Transverse colon (tissue), 4 donors: Measurements from ENCODE around the gene RSU1. TPM values are rescaled to one million over a fixed set of nuclear protein-coding genes. Genes with fewer than 3 reads are reported as not detected.

Experiments used
- DNase-seq: peaks from one replicate; pipeline ENCODE4 v3.0.0-alpha.2; 2019
- H3K27ac ChIP-seq, 4 donors: fragments of 200-600 bp; sonication (generic); 2 replicates each; pipeline ENCODE4 v1.5.1; 2016 to 2018; ENCODE audit warnings: inconsistent platforms in 4 of 4
- H3K27me3 ChIP-seq: fragments of 200-600 bp; sonication (generic); 2 replicates; pipeline ENCODE4 v1.5.1; 2017; ENCODE audit warnings: inconsistent platforms
- H3K36me3 ChIP-seq, 4 donors: fragments of 200-600 bp; sonication (generic); 2 replicates each; pipeline ENCODE4 v1.5.1; 2017 to 2019; ENCODE audit warnings: inconsistent platforms in 4 of 4
- H3K4me1 ChIP-seq, 4 donors: fragments of 200-600 bp; sonication (generic); 2 replicates each; pipeline ENCODE4 v1.5.1; 2017 to 2020; ENCODE audit warnings: inconsistent platforms in 4 of 4
- H3K4me3 ChIP-seq, 4 donors: fragments of 200-600 bp; sonication (generic); 1 replicate in 1 of 4; 2 replicates in 3 of 4; pipeline versions ENCODE4 v1.5.1 to v1.6.1; 2017 to 2019; ENCODE audit warnings: inconsistent platforms in 4 of 4
- H3K9me3 ChIP-seq, 2 donors: fragments of 200-600 bp; sonication (generic); 2 replicates each; pipeline ENCODE4 v1.5.1; 2017 to 2019; ENCODE audit warnings: inconsistent platforms in 2 of 2
- CTCF ChIP-seq, 5 experiments: fragments of 200-600 bp in 3 of 5; fragments of 450-650 bp in 2 of 5; sonication (generic) in 3 of 5; IDR thresholded peaks; 1 replicate in 2 of 5; 2 replicates in 3 of 5; pipeline ENCODE4 v1.5.1; 2016 to 2017; ENCODE audit warnings: antibody characterized with exemption in 5 of 5, inconsistent platforms in 3 of 5, mild to moderate bottlenecking in 2 of 5, moderate library complexity in 1 of 5
- EP300 ChIP-seq: sonication (generic); formaldehyde crosslinking; IDR thresholded peaks from one replicate; pipeline ENCODE4 v1.6.1; 2017; ENCODE audit warnings: antibody characterized with exemption, low read depth
- POLR2A ChIP-seq: fragments of 450-650 bp; IDR thresholded peaks from one replicate; pipeline ENCODE4 v1.6.1; 2016; ENCODE audit warnings: antibody characterized with exemption, mild to moderate bottlenecking, moderate library complexity
- POLR2AphosphoS5 ChIP-seq, 3 donors: sonication (generic); formaldehyde crosslinking; IDR thresholded peaks; one replicate each; pipeline ENCODE4 v1.6.1; 2016; ENCODE audit warnings: antibody characterized with exemption in 3 of 3
- WGBS, 2 donors: methylation state at CpG; one replicate each; pipeline ENCODE4 v1.1.5; 2018; ENCODE audit warnings: low coverage in 1 of 2; 5-methylcytosine and 5-hydroxymethylcytosine counted together
- in situ Hi-C, 4 donors: fragments of 200-750 bp; cut with MboI; loops; one replicate each; pipeline versions ENCODE4 v1.15.0 to v1.15.1; 2017; ENCODE audit warnings: low sequenced_read_pairs in 3 of 4, low pct_ligation_motif_present in 1 of 4, low pct_unique_long_range_greater_than_20kb in 1 of 4
- intact Hi-C: fragments of 100-400 bp; cut with DNase I; formaldehyde crosslinking; loops from one replicate; pipeline ENCODE4 v1.15.1; 2023; ENCODE audit warnings: low total_unique reads
- total RNA-seq, 4 donors: library from RNA; depleted of rRNA; stranded (reverse); fragments of >200 nt; gene quantifications; one replicate each; pipeline ENCODE4 v1.1.0, GENCODE V29; 2016

The RSU1 gene
- total RNA-seq, 4 donors from 2014 or later, result 25.9 to 132 (median 67.0) TPM

GRCh38 chr10:16769331-16769730 is 47.9 kb downstream of the RSU1 start:
- intact Hi-C loops (no loop called here), in situ Hi-C loops (loop anchor here in 1 of 4 donors (25.0 kb wide), 1 partner anchor 882 kb away; no protein-coding TSS in a partner anchor)
- no peak for TF ChIP-seq POLR2AphosphoS5 (IDR thresholded peaks at IDR 0.05)
- H3K27me3 ChIP-seq, result no peaks in the 10 kb centered on the region
- H3K4me1 ChIP-seq, result no peaks in the 10 kb centered on the region
- no peak overlapping the region for H3K4me3 ChIP-seq
- H3K36me3 ChIP-seq, result no peaks in the 10 kb centered on the region
- DNase-seq, result no peak
- 89 to 92% methylated on average over 4 to 7 of the region's 7 CpGs for WGBS, 2 donors
- H3K9me3 ChIP-seq, result no peaks in the 10 kb centered on the region
- H3K27ac ChIP-seq, result no peak overlapping the region

GRCh38 chr10:16768702-16769101 is 48.5 kb downstream of the RSU1 start:
- no peak overlapping the region for H3K27ac ChIP-seq
- no peaks in the 10 kb centered on the region for H3K27me3 ChIP-seq
- 94 to 100% methylated on average over 3 to 5 of the region's 5 CpGs for WGBS, 2 donors
- TF ChIP-seq POLR2A, result no peak
- no peaks in the 10 kb centered on the region for H3K36me3 ChIP-seq
- DNase-seq, result no peak
- H3K4me3 ChIP-seq, result no peak overlapping the region
- in situ Hi-C loops (loop anchor here in 1 of 4 donors (25.0 kb wide), 1 partner anchor 881 kb away; no protein-coding TSS in a partner anchor), intact Hi-C loops (no loop called here)
- no peaks in the 10 kb centered on the region for H3K9me3 ChIP-seq
- no peaks in the 10 kb centered on the region for H3K4me1 ChIP-seq

- Histone ChIP-seq H3K27me3 (no peaks in the 10 kb centered on the region), H3K9me3 (no peaks in the 10 kb centered on the region), H3K4me1 (no peaks in the 10 kb centered on the region), H3K27ac (no peak overlapping the region), H3K4me3 (no peak overlapping the region), H3K36me3 (no peaks in the 10 kb centered on the region)
- TF ChIP-seq POLR2A (no peak), POLR2AphosphoS5 (IDR thresholded peaks at IDR 0.05) (no peak), EP300 (no peak), CTCF (IDR thresholded peaks at IDR 0.05) (no peak)
- in situ Hi-C loops, result loop anchor here in 1 of 4 donors (25.0 kb wide), 1 partner anchor 878 kb away; no protein-coding TSS in a partner anchor
- intact Hi-C loops, result no loop called here
- WGBS, 2 donors, result 65 to 76% methylated on average over 6 to 12 of the region's 12 CpGs
- DNase-seq, result no peak
Observed at GRCh38 chr10:16765509-16766375, 51.5 kb downstream of the RSU1 start.

GRCh38 chr10:16761300-16761699 is 55.9 kb downstream of the RSU1 start:
- Histone ChIP-seq H3K27me3 (no peaks in the 10 kb centered on the region), H3K4me1 (no peaks in the 10 kb centered on the region)

More at GRCh38 chr10:16761300-16761699, 55.9 kb downstream of the RSU1 start:
- H3K9me3 ChIP-seq, result no peaks in the 10 kb centered on the region
- in situ Hi-C loops, result loop anchor here in 1 of 4 donors (25.0 kb wide), 1 partner anchor 874 kb away; no protein-coding TSS in a partner anchor
- no peak overlapping the region for H3K4me3 ChIP-seq
- H3K27ac ChIP-seq, result no peak overlapping the region
- TF ChIP-seq CTCF (IDR thresholded peaks at IDR 0.05) (no peak), POLR2A (no peak), POLR2AphosphoS5 (IDR thresholded peaks at IDR 0.05) (no peak), EP300 (no peak)
- H3K36me3 ChIP-seq, result no peaks in the 10 kb centered on the region
- intact Hi-C loops, result no loop called here
- DNase-seq, result no peak
- WGBS, 2 donors, result 94% methylated on average over 8 of the region's 8 CpGs; no CpG with 5 or more reads in 1 of the 2 donors
